Measurements from ENCODE around the gene KRT6B.

Gene KRT6B

GRCh38 chr12:52423035-52423434 lies 28.9 kb downstream of the KRT6B start:
- no peak for DNase-seq (ENCODE audit: low read depth, low spot score)
- H3K4me3 ChIP-seq (ENCODE audit: low read depth, low read length): no peak overlapping the region
- CTCF ChIA-PET: interaction anchor here (0.9 to 1.6 kb wide), 2 partner anchors 8 to 31 kb away, joined by 3 read pairs; no protein-coding TSS in a partner anchor
- no peak for TF ChIP-seq CTCF (IDR thresholded peaks at IDR 0.05; ENCODE audit: insufficient read depth, low read length, missing control alignments)
- POLR2A ChIA-PET: no interaction called here

- CTCF ChIA-PET: interaction anchor here (1.3 kb wide), 1 partner anchor 23 kb away, joined by 3 read pairs; no protein-coding TSS in a partner anchor
- DNase-seq (ENCODE audit: low read depth, low spot score): no peak
- H3K4me3 ChIP-seq (ENCODE audit: low read depth, low read length): no peak overlapping the region
- POLR2A ChIA-PET: no interaction called here
- TF ChIP-seq CTCF (IDR thresholded peaks at IDR 0.05; ENCODE audit: insufficient read depth, low read length, missing control alignments): no peak
Measured at GRCh38 chr12:52419656-52420055, 32.3 kb downstream of the KRT6B start.

- POLR2A ChIA-PET: no interaction called here
- TF ChIP-seq CTCF (IDR thresholded peaks at IDR 0.05; ENCODE audit: insufficient read depth, low read length, missing control alignments): no peak
- CTCF ChIA-PET: interaction anchor here (1.0 kb wide), 1 partner anchor 46 kb away, joined by 4 read pairs; no protein-coding TSS in a partner anchor
- DNase-seq (ENCODE audit: low read depth, low spot score): no peak
- no peak overlapping the region for H3K4me3 ChIP-seq (ENCODE audit: low read depth, low read length)
Measured at GRCh38 chr12:52418576-52419110, 33.3 kb downstream of the KRT6B start.

GRCh38 chr12:52417740-52418139 lies 34.2 kb downstream of the KRT6B start:
- POLR2A ChIA-PET: no interaction called here
- no peak for DNase-seq (ENCODE audit: low read depth, low spot score)
- TF ChIP-seq CTCF (IDR thresholded peaks at IDR 0.05; ENCODE audit: insufficient read depth, low read length, missing control alignments): no peak

GRCh38 chr12:52416795-52417194 lies 35.2 kb downstream of the KRT6B start:
- no peak for TF ChIP-seq CTCF (IDR thresholded peaks at IDR 0.05; ENCODE audit: insufficient read depth, low read length, missing control alignments)
- no peak overlapping the region for H3K4me3 ChIP-seq (ENCODE audit: low read depth, low read length)
- POLR2A ChIA-PET: no interaction called here
- DNase-seq (ENCODE audit: low read depth, low spot score): no peak
- CTCF ChIA-PET: interaction anchor here (1.0 to 1.4 kb wide), 3 partner anchors 11 to 463 kb away, joined by 3 read pairs; no protein-coding TSS in a partner anchor

More at GRCh38 chr12:52417740-52418139, 34.2 kb downstream of the KRT6B start:
- CTCF ChIA-PET: interaction anchor here (1.0 kb wide), 1 partner anchor 10 kb away, joined by 3 read pairs; no protein-coding TSS in a partner anchor
- H3K4me3 ChIP-seq (ENCODE audit: low read depth, low read length): no peak overlapping the region

- DNase-seq (ENCODE audit: low read depth, low spot score): peak; percentile 16
- ChIA-PET POLR2A (no interaction called here), CTCF (interaction anchor here (1.3 to 1.4 kb wide), 2 partner anchors 92 to 464 kb away, joined by 3 read pairs; no protein-coding TSS in a partner anchor)
- no peak overlapping the region for H3K4me3 ChIP-seq (ENCODE audit: low read depth, low read length)
- TF ChIP-seq CTCF (IDR thresholded peaks at IDR 0.05; ENCODE audit: insufficient read depth, low read length, missing control alignments): no peak
Measured at GRCh38 chr12:52415870-52416750, 35.8 kb downstream of the KRT6B start.
